Colonic mucosa (tissue), 4 donors: ENCODE measurements around the gene ANKRD29. TPM values are rescaled to one million over a fixed set of nuclear protein-coding genes. Genes with fewer than 3 reads are reported as not detected.

ENCODE experiments used
- DNase-seq: peaks from one replicate; pipeline ENCODE4 v3.0.0-alpha.2; 2020
- H3K27ac ChIP-seq: fragments of 200-600 bp; one replicate; pipeline ENCODE4 v1.8.0; 2021
- H3K27me3 ChIP-seq: fragments of 200-600 bp; one replicate; pipeline ENCODE4 v1.8.0; 2021
- H3K36me3 ChIP-seq: fragments of 200-600 bp; one replicate; pipeline ENCODE4 v1.8.0; 2021
- H3K4me1 ChIP-seq: fragments of 200-600 bp; one replicate; pipeline ENCODE4 v1.8.0; 2021; ENCODE audit warnings: mild to moderate bottlenecking
- H3K4me3 ChIP-seq: fragments of 200-600 bp; one replicate; pipeline ENCODE4 v1.8.0; 2021
- H3K9ac ChIP-seq, 2 donors: one replicate each; pipeline ENCODE4 v1.7.0; 2013; ENCODE audit warnings: control low read depth in 2 of 2, low read depth in 2 of 2, low read length in 2 of 2
- H3K9me3 ChIP-seq: fragments of 200-600 bp; one replicate; pipeline ENCODE4 v1.8.0; 2021
- CTCF ChIP-seq: fragments of 200-600 bp; IDR thresholded peaks from one replicate; pipeline ENCODE4 v1.8.0; 2022; ENCODE audit warnings: antibody characterized with exemption, mild to moderate bottlenecking
- intact Hi-C: fragments of 100-400 bp; cut with DNase I; formaldehyde crosslinking; loops from one replicate; pipeline ENCODE4 v1.14.1; 2022
- total RNA-seq, 2 donors: library from RNA; stranded (reverse); fragmentation: NEBNext Ultra II Directional in 1 of 2; extraction: Animal tissue kit (Norgen Biotek cat#: 25700) in 1 of 2; gene quantifications; one replicate each; pipeline ENCODE4 v1.2.1, GENCODE V29; 2021
- donor health status: healthy.
- donor health status: DM: no; HTN: no; CAD: no.
- donor health status: DM: no; HTN: no; CAD: no.

Gene ANKRD29
- total RNA-seq, 2 donors from 2014 or later, result 1.0 to 1.1 TPM

GRCh38 chr18:23588836-23589560 is 73.7 kb downstream of the ANKRD29 start:
- H3K9me3 ChIP-seq, result no peaks in the 10 kb centered on the region
- no peaks in the 10 kb centered on the region for H3K27me3 ChIP-seq
- H3K36me3 ChIP-seq, result no peaks in the 10 kb centered on the region
- H3K4me3 ChIP-seq, result no peak overlapping the region
- no peak for TF ChIP-seq CTCF
- DNase-seq, result no peak
- H3K4me1 ChIP-seq, result no peaks in the 10 kb centered on the region
- intact Hi-C loops, result no loop called here
- H3K27ac ChIP-seq, result no peak overlapping the region
- H3K9ac ChIP-seq, result no peak overlapping the region

GRCh38 chr18:23587220-23587642 is 75.5 kb downstream of the ANKRD29 start:
- H3K9ac ChIP-seq, result peak overlapping the region; percentile 46 to 76
- H3K27me3 ChIP-seq, result no peaks in the 10 kb centered on the region
- no peaks in the 10 kb centered on the region for H3K9me3 ChIP-seq
- no peak overlapping the region for H3K27ac ChIP-seq
- intact Hi-C loops, result loop anchor here (2.0 kb wide), 1 partner anchor 72 kb away; no protein-coding TSS in a partner anchor
- no peak for TF ChIP-seq CTCF
- H3K4me1 ChIP-seq, result no peaks in the 10 kb centered on the region
- H3K36me3 ChIP-seq, result no peaks in the 10 kb centered on the region
- peak; percentile 23 for DNase-seq
- peak overlapping the region; percentile 94 for H3K4me3 ChIP-seq

GRCh38 chr18:23586249-23587196 is 76.2 kb downstream of the ANKRD29 start, which contains the start of gene NPC1:
NPC1 (minus strand) TSS chr18:23586506; CDS start chr18:23586343, 163 bp downstream.
- peaks cover 4% of the 10 kb centered on the region for H3K4me1 ChIP-seq
- no peaks in the 10 kb centered on the region for H3K27me3 ChIP-seq
- no peaks in the 10 kb centered on the region for H3K9me3 ChIP-seq
- peak; percentile 96 for TF ChIP-seq CTCF
- peak within 1 kb of the TSS; percentile 100 for H3K27ac ChIP-seq
- DNase-seq, result peak; percentile 95
- H3K36me3 ChIP-seq, result no peaks in the 10 kb centered on the region
- peak within 1 kb of the TSS; percentile 82 to 90 for H3K9ac ChIP-seq
- intact Hi-C loops, result loop anchor here (2.0 kb wide), 1 partner anchor 72 kb away; no protein-coding TSS in a partner anchor
- peak within 1 kb of the TSS; percentile 94 for H3K4me3 ChIP-seq

- Histone ChIP-seq H3K9ac (peak overlapping the region; percentile 82 to 90), H3K9me3 (no peaks in the 10 kb centered on the region), H3K4me3 (peak overlapping the region; percentile 94), H3K27ac (peak overlapping the region; percentile 100), H3K4me1 (peaks cover 5% of the 10 kb centered on the region), H3K36me3 (no peaks in the 10 kb centered on the region), H3K27me3 (no peaks in the 10 kb centered on the region)
- intact Hi-C loops, result loop anchor here (2.0 kb wide), 1 partner anchor 71 kb away; no protein-coding TSS in a partner anchor
- DNase-seq, result no peak
- no peak for TF ChIP-seq CTCF
These were observed 76.8 kb downstream of the ANKRD29 start for GRCh38 chr18:23585897-23586248.
